ENCODE measurements around the gene TXNDC2. TPM values are rescaled to one million over a fixed set of nuclear protein-coding genes. Genes with fewer than 3 reads are reported as not detected.
A peak's percentile ranks its signal among the peaks of the same experiment; 100 is the strongest.

Gene TXNDC2
- total and polyA plus RNA-seq, 9 of the 15 experiments (the other 6 are each of a cell fraction or from before 2014, with no cell fraction given): 1.2 to 4.9 (median 2.3) TPM

GRCh38 chr18:9849407-9850283 lies 36.1 kb upstream of the TXNDC2 start (continued):
- TF ChIP-seq NR0B1 (IDR thresholded peaks at IDR 0.05; ENCODE audit: partially characterized antibody) (no peak), ZNF324 (CRISPR knock-in tag; IDR thresholded peaks at IDR 0.05) (no peak), SRSF9 (IDR thresholded peaks at IDR 0.05; ENCODE audit: borderline replicate concordance, low read depth, low read length) (no peak), DDX20 (tag; IDR thresholded peaks at IDR 0.05; ENCODE audit: low read depth) (no peak), NCOA6 (IDR thresholded peaks at IDR 0.05) (no peak), ZBTB33 (CRISPR knock-in tag; IDR thresholded peaks at IDR 0.05) (no peak), NFIX (CRISPR knock-in tag; IDR thresholded peaks at IDR 0.05; ENCODE audit: low read depth) (no peak), ILF3 (IDR thresholded peaks at IDR 0.05; ENCODE audit: borderline replicate concordance) (no peak), DACH1 (IDR thresholded peaks at IDR 0.05; ENCODE audit: partially characterized antibody) (no peak), MAZ (CRISPR knock-in tag; conservative IDR thresholded peaks at IDR 0.05 in 1 of 2, IDR thresholded peaks at IDR 0.05 in 1 of 2) (peak in 1 of 2 experiments; percentile 55; a peak in 2 of 4 replicates), ZNF655 (CRISPR knock-in tag; IDR thresholded peaks at IDR 0.05) (no peak), ZNF780A (CRISPR knock-in tag; IDR thresholded peaks at IDR 0.05) (no peak), ETV5 (CRISPR knock-in tag; IDR thresholded peaks at IDR 0.05; ENCODE audit: low read depth) (no peak), NKRF (IDR thresholded peaks at IDR 0.05; ENCODE audit: borderline replicate concordance) (0 out of 2 replicates have a peak, but pooled peaks have one; percentile 8), ZFX (CRISPR knock-in tag; IDR thresholded peaks at IDR 0.05) (peak; percentile 47; the same call in 1 of the 2 replicates), MTF1 (CRISPR knock-in tag; IDR thresholded peaks at IDR 0.05; ENCODE audit: borderline replicate concordance) (no peak), ZBTB12 (CRISPR knock-in tag; IDR thresholded peaks at IDR 0.05) (peak; percentile 15; the same call in 1 of the 2 replicates), SNRNP70 (optimal IDR thresholded peaks at IDR 0.05; ENCODE audit: low read depth, low read length) (no peak), HLTF (IDR thresholded peaks at IDR 0.05) (peak; percentile 12; the same call in 1 of the 2 replicates), ZNF253 (CRISPR knock-in tag; conservative IDR thresholded peaks at IDR 0.05) (no peak)

Data from K562 (cell line).